ENCODE measurements around the gene PPM1E. TPM values are rescaled to one million over a fixed set of nuclear protein-coding genes. Genes with fewer than 3 reads are reported as not detected.

PPM1E gene
- total RNA-seq, 4 donors from 2014 or later, result 0.14 TPM; not detected in 3

DNA sequence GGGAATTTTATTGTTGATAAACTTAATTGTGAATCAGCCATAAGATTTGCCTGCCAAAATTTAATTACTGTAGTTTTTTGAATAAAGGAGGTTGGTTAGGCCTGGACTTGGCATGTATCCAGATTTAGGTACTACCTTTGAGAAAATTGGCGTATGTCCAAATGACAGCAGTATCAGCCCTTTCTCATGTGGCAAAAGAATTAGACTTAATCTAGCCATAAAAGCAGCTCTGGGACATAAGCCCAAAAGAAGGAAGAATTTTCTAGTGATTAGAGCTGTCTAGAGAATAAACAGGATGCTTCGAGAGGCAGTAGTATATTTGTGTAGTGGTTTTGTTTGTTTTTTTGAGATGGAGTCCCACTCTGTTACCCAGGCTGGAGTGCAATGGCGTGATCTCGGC lies 27.7 kb downstream of the PPM1E start:
- Histone ChIP-seq H3K36me3 (no peaks in the 10 kb centered on the region), H3K4me1 (no peaks in the 10 kb centered on the region), H3K4me3 (no peak overlapping the region), H3K27me3 (peaks cover 7% of the 10 kb centered on the region), H3K27ac (no peak overlapping the region), H3K9me3 (no peaks in the 10 kb centered on the region)
- in situ Hi-C loops (cut with MboI; ENCODE audit: low pct_ligation_motif_present in 1 of 4, low pct_unique_long_range_greater_than_20kb in 1 of 4, low sequenced_read_pairs in 3 of 4) (no loop called here), intact Hi-C loops (cut with DNase I; ENCODE audit: low total_unique reads) (no loop called here)
- WGBS, 2 donors (ENCODE audit: low coverage in 1 of 2), result 50 to 69% methylated on average over 1 to 4 of the region's 4 CpGs
- no peak for DNase-seq
- TF ChIP-seq POLR2A (IDR thresholded peaks at IDR 0.05) (no peak), POLR2AphosphoS5 (IDR thresholded peaks at IDR 0.05) (no peak), EP300 (IDR thresholded peaks at IDR 0.05; ENCODE audit: low read depth) (no peak)
- TF ChIP-seq, protein P1, sequence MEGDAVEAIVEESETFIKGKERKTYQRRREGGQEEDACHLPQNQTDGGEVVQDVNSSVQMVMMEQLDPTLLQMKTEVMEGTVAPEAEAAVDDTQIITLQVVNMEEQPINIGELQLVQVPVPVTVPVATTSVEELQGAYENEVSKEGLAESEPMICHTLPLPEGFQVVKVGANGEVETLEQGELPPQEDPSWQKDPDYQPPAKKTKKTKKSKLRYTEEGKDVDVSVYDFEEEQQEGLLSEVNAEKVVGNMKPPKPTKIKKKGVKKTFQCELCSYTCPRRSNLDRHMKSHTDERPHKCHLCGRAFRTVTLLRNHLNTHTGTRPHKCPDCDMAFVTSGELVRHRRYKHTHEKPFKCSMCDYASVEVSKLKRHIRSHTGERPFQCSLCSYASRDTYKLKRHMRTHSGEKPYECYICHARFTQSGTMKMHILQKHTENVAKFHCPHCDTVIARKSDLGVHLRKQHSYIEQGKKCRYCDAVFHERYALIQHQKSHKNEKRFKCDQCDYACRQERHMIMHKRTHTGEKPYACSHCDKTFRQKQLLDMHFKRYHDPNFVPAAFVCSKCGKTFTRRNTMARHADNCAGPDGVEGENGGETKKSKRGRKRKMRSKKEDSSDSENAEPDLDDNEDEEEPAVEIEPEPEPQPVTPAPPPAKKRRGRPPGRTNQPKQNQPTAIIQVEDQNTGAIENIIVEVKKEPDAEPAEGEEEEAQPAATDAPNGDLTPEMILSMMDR (IDR thresholded peaks at IDR 0.05), result no peak

GRCh38 chr17:58785097-58785496 lies 29.4 kb downstream of the PPM1E start:
- H3K36me3 ChIP-seq, result no peaks in the 10 kb centered on the region
- 14 to 36% methylated on average over 1 of the region's 1 CpG for WGBS, 2 donors (ENCODE audit: low coverage in 1 of 2)
- in situ Hi-C loops (cut with MboI; ENCODE audit: low pct_ligation_motif_present in 1 of 4, low pct_unique_long_range_greater_than_20kb in 1 of 4, low sequenced_read_pairs in 3 of 4) (no loop called here), intact Hi-C loops (cut with DNase I; ENCODE audit: low total_unique reads) (no loop called here)
- no peaks in the 10 kb centered on the region for H3K9me3 ChIP-seq
- TF ChIP-seq, protein P1 (IDR thresholded peaks at IDR 0.05), result no peak
- TF ChIP-seq EP300 (IDR thresholded peaks at IDR 0.05; ENCODE audit: low read depth) (no peak), POLR2AphosphoS5 (IDR thresholded peaks at IDR 0.05) (no peak), POLR2A (IDR thresholded peaks at IDR 0.05) (no peak)
- H3K27ac ChIP-seq, result no peak overlapping the region
- DNase-seq, result no peak
- H3K4me3 ChIP-seq, result no peak overlapping the region
- H3K4me1 ChIP-seq, result no peaks in the 10 kb centered on the region
- peaks cover 7% of the 10 kb centered on the region for H3K27me3 ChIP-seq

GRCh38 chr17:58786586-58787295 lies 31.1 kb downstream of the PPM1E start:
- H3K4me3 ChIP-seq, result no peak overlapping the region
- peaks cover 7% of the 10 kb centered on the region for H3K27me3 ChIP-seq
- H3K27ac ChIP-seq, result no peak overlapping the region
- H3K36me3 ChIP-seq, result no peaks in the 10 kb centered on the region
- intact Hi-C loops (cut with DNase I; ENCODE audit: low total_unique reads), result no loop called here
- in situ Hi-C loops (cut with MboI; ENCODE audit: low pct_ligation_motif_present in 1 of 4, low pct_unique_long_range_greater_than_20kb in 1 of 4, low sequenced_read_pairs in 3 of 4), result no loop called here
- WGBS, 2 donors (ENCODE audit: low coverage in 1 of 2), result 64 to 68% methylated on average over 2 to 3 of the region's 3 CpGs
- H3K9me3 ChIP-seq, result no peaks in the 10 kb centered on the region
- no peak for DNase-seq
- H3K4me1 ChIP-seq, result no peaks in the 10 kb centered on the region
- TF ChIP-seq POLR2A (IDR thresholded peaks at IDR 0.05) (no peak), POLR2AphosphoS5 (IDR thresholded peaks at IDR 0.05) (no peak), EP300 (IDR thresholded peaks at IDR 0.05; ENCODE audit: low read depth) (no peak)

DNA sequence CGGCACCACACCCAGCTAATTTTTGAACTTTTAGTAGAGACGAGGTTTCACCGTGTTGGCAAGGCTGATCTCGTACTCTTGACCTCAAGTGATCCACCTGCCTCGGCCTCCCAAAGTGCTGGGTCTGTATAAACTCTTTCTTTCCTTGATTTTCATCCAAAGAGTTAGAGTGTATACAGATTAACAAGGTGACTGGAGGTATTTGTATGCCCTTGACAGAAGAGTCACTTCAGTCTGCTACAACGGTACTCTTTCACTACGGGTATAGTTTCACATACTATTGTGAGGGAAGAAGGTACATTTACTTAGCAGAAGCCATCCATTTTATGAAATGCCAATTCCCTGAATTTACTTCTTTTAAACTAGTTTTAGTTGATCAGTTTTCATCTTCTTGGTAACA lies 32.5 kb downstream of the PPM1E start:
- in situ Hi-C loops (cut with MboI; ENCODE audit: low pct_ligation_motif_present in 1 of 4, low pct_unique_long_range_greater_than_20kb in 1 of 4, low sequenced_read_pairs in 3 of 4) (no loop called here), intact Hi-C loops (cut with DNase I; ENCODE audit: low total_unique reads) (no loop called here)
- TF ChIP-seq POLR2AphosphoS5 (IDR thresholded peaks at IDR 0.05) (no peak), EP300 (IDR thresholded peaks at IDR 0.05; ENCODE audit: low read depth) (no peak), POLR2A (IDR thresholded peaks at IDR 0.05) (no peak)
- TF ChIP-seq, protein P1 (IDR thresholded peaks at IDR 0.05), result no peak

More for the DNA sequence above, 32.5 kb downstream of the PPM1E start:
- Histone ChIP-seq H3K27me3 (peaks cover 7% of the 10 kb centered on the region), H3K36me3 (no peaks in the 10 kb centered on the region), H3K27ac (no peak overlapping the region), H3K4me3 (no peak overlapping the region), H3K9me3 (no peaks in the 10 kb centered on the region), H3K4me1 (no peaks in the 10 kb centered on the region)
- no peak for DNase-seq
- 85 to 90% methylated on average over 6 to 7 of the region's 7 CpGs for WGBS, 2 donors (ENCODE audit: low coverage in 1 of 2)

All from transverse colon (tissue), 4 donors.